Measurements from ENCODE around the gene SEC22C. TPM values are rescaled to one million over a fixed set of nuclear protein-coding genes. Genes with fewer than 3 reads are reported as not detected.

The SEC22C gene
- total and polyA plus RNA-seq, 2 of the 13 experiments (the other 11 are each of a cell fraction or from before 2014, with no cell fraction given): 20.0 to 40.0 TPM

- TF ChIP-seq ZNF432 (CRISPR knock-in tag; IDR thresholded peaks at IDR 0.05; ENCODE audit: borderline replicate concordance) (no peak), MLLT10 (CRISPR knock-in tag; IDR thresholded peaks at IDR 0.05) (no peak), SCMH1 (CRISPR knock-in tag; IDR thresholded peaks at IDR 0.05; ENCODE audit: borderline replicate concordance) (no peak), ZNF296 (CRISPR knock-in tag; conservative IDR thresholded peaks at IDR 0.05) (no peak), ZNF33A (CRISPR knock-in tag; IDR thresholded peaks at IDR 0.05; ENCODE audit: borderline replicate concordance) (no peak), NR2F6 (IDR thresholded peaks at IDR 0.05) (no peak), NR2F6 (CRISPR knock-in tag; IDR thresholded peaks at IDR 0.05) (peak; percentile 14; the same call in 1 of the 2 replicates), CHD2 (IDR thresholded peaks at IDR 0.05; ENCODE audit: low read depth, low read length) (peak; percentile 96), PCBP2 (optimal IDR thresholded peaks at IDR 0.05; ENCODE audit: low read depth, low read length, poor library complexity, severe bottlenecking) (no peak), ZSCAN25 (CRISPR knock-in tag; IDR thresholded peaks at IDR 0.05) (peak; percentile 78), ATF2 (CRISPR knock-in tag; IDR thresholded peaks at IDR 0.05) (no peak), CBFB (CRISPR knock-in tag; IDR thresholded peaks at IDR 0.05) (0 out of 2 replicates have a peak, but pooled peaks have one; percentile 32), TP53 (CRISPR knock-in tag; conservative IDR thresholded peaks at IDR 0.05) (no peak), SP1 (IDR thresholded peaks at IDR 0.05) (peak; percentile 71; the same call in 1 of the 2 replicates), SP1 (CRISPR knock-in tag; IDR thresholded peaks at IDR 0.05) (peak; percentile 74), IKZF5 (CRISPR knock-in tag; IDR thresholded peaks at IDR 0.05) (no peak), ZUFSP (CRISPR knock-in tag; IDR thresholded peaks at IDR 0.05; ENCODE audit: borderline replicate concordance) (no peak), ZNF724P (CRISPR knock-in tag; IDR thresholded peaks at IDR 0.05; ENCODE audit: borderline replicate concordance) (no peak), ZNF17 (CRISPR knock-in tag; IDR thresholded peaks at IDR 0.05) (no peak), MAFK (conservative IDR thresholded peaks at IDR 0.05 in 1 of 2, IDR thresholded peaks at IDR 0.05 in 1 of 2; ENCODE audit: low read length in 2 of 2) (no peak), ZNF777 (CRISPR knock-in tag; IDR thresholded peaks at IDR 0.05) (no peak), CENPX (CRISPR knock-in tag; IDR thresholded peaks at IDR 0.05) (no peak), FLYWCH1 (CRISPR knock-in tag; IDR thresholded peaks at IDR 0.05) (0 out of 2 replicates have a peak, but pooled peaks have one; percentile 27), ZNF740 (CRISPR knock-in tag; IDR thresholded peaks at IDR 0.05) (peak; percentile 73; the same call in 1 of the 2 replicates), NFIB (CRISPR knock-in tag; IDR thresholded peaks at IDR 0.05; ENCODE audit: borderline replicate concordance) (no peak), ZNF3 (CRISPR knock-in tag; IDR thresholded peaks at IDR 0.05) (no peak), ZMAT3 (CRISPR knock-in tag; conservative IDR thresholded peaks at IDR 0.05) (no peak; the same call in 1 of the 2 replicates), IRX3 (CRISPR knock-in tag; IDR thresholded peaks at IDR 0.05; ENCODE audit: borderline replicate concordance, low read depth) (peak; percentile 89)
These were observed 18.6 kb upstream of the SEC22C start, which contains the start of gene NKTR (continued) for GRCh38 chr3:42600111-42600957.

Measured in HepG2 (cell line).